Stromal cell of bone marrow (primary cell): Measurements from ENCODE around the gene DSG4.
"Not testable (repeated sequence)": the region's sequence is repeated elsewhere in the genome, so short reads cannot be mapped to it uniquely, and the experiment has no call there.

ENCODE experiments used
- DNase-seq: peaks from one replicate; pipeline ENCODE4 v3.0.0-alpha.2; 2012; ENCODE audit warnings: low read depth

The DSG4 gene

GRCh38 chr18:31376477-31376876 lies at the start of gene DSG4:
TSS of gene DSG4 (plus strand) at chr18:31376777. CDS start at chr18:31376912, 135 bp downstream.
- DNase-seq, result no peak

GRCh38 chr18:31329787-31330438 lies 46.7 kb upstream of the DSG4 start:
- DNase-seq, result no peak

GRCh38 chr18:31343454-31343853 lies 33.1 kb upstream of the DSG4 start:
- no peak for DNase-seq

GRCh38 chr18:31353336-31353735 lies 23.2 kb upstream of the DSG4 start:
- DNase-seq, result not testable (repeated sequence)

- DNase-seq, result no peak
Measured at GRCh38 chr18:31354990-31355389, 21.6 kb upstream of the DSG4 start.

GRCh38 chr18:31356025-31356424 lies 20.6 kb upstream of the DSG4 start:
- DNase-seq, result no peak

GRCh38 chr18:31364190-31364589 lies 12.4 kb upstream of the DSG4 start:
- DNase-seq, result no peak

GRCh38 chr18:31369478-31369877 lies 7.1 kb upstream of the DSG4 start:
- DNase-seq, result no peak

- DNase-seq, result no peak
Measured at GRCh38 chr18:31371989-31372388, 4.6 kb upstream of the DSG4 start.

GRCh38 chr18:31373641-31374040 lies 2.9 kb upstream of the DSG4 start:
- DNase-seq, result no peak

GRCh38 chr18:31380912-31381311 lies 4.3 kb downstream of the DSG4 start:
- no peak for DNase-seq

GRCh38 chr18:31382107-31382506 lies 5.5 kb downstream of the DSG4 start:
- DNase-seq, result no peak

GRCh38 chr18:31386741-31387140 lies 10.2 kb downstream of the DSG4 start:
- DNase-seq, result no peak

- DNase-seq, result no peak
Measured at GRCh38 chr18:31393286-31393685, 16.7 kb downstream of the DSG4 start.

GRCh38 chr18:31396796-31397612 lies 20.4 kb downstream of the DSG4 start:
- DNase-seq, result no peak

- DNase-seq, result no peak
Measured at GRCh38 chr18:31398191-31398590, 21.6 kb downstream of the DSG4 start.

GRCh38 chr18:31399306-31400032 lies 22.9 kb downstream of the DSG4 start:
- no peak for DNase-seq

- no peak for DNase-seq
Measured at GRCh38 chr18:31401156-31402025, 24.8 kb downstream of the DSG4 start.

GRCh38 chr18:31402026-31402373 lies 25.4 kb downstream of the DSG4 start:
- DNase-seq, result no peak

- no peak for DNase-seq
Measured at GRCh38 chr18:31403409-31403808, 26.8 kb downstream of the DSG4 start.

GRCh38 chr18:31407649-31408048 lies 31.1 kb downstream of the DSG4 start:
- DNase-seq, result no peak

GRCh38 chr18:31409276-31409675 lies 32.7 kb downstream of the DSG4 start:
- no peak for DNase-seq
